D721Med (cell line): ENCODE measurements around the gene APH1A.
"Not testable (repeated sequence)": the region's sequence is repeated elsewhere in the genome, so short reads cannot be mapped to it uniquely, and the experiment has no call there.

Experiments
- DNase-seq: peaks from one replicate; pipeline ENCODE4 v3.0.0; 2011; ENCODE audit warnings: low spot score; ENCODE audit not compliant: insufficient read length
- FAIRE-seq: peaks from 2 replicates; lab custom pipeline; 2011; peaks lifted over from hg19 to GRCh38; lab: Jason Lieb, UNC
- CTCF ChIP-seq: IDR thresholded peaks from 2 replicates; pipeline ENCODE4 v1.5.1; 2012; ENCODE audit warnings: mild to moderate bottlenecking, control low read depth; ENCODE audit not compliant: insufficient read depth; ENCODE audit errors: missing control alignments

Gene APH1A

GRCh38 chr1:150268705-150269403 is at the start of gene APH1A:
Gene APH1A (minus strand): TSS chr1:150269016. CDS start chr1:150268810, 206 bp downstream.
- TF ChIP-seq CTCF = no peak
- FAIRE-seq = no peak

GRCh38 chr1:150314691-150315090 is 45.9 kb upstream of the APH1A start:
- not testable (repeated sequence) for FAIRE-seq, DNase-seq

More at GRCh38 chr1:150268705-150269403, at the start of gene APH1A:
- peak; percentile 100 for DNase-seq

DNA sequence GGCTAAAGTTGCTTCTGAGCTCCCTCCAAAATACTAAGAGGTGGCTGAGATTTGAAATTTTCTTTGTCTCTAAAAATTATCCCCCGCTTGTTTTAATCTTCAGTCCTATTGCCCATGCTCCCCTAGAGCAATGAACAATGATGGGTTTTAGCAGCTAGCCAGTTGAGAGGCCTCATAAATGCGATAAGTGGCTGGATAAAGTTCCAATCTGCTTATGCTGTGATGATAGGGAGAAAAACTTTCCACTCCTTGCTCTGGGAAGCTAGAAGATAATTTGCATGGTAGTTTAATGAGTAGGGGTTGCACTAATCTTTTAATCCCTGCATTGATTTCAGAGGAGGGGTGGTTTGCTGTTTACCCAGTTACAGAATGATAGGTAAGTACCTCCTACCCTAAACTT is 42.9 kb upstream of the APH1A start:
- no peak for TF ChIP-seq CTCF
- DNase-seq = peak; percentile 55
- peak; percentile 96 for FAIRE-seq

DNA sequence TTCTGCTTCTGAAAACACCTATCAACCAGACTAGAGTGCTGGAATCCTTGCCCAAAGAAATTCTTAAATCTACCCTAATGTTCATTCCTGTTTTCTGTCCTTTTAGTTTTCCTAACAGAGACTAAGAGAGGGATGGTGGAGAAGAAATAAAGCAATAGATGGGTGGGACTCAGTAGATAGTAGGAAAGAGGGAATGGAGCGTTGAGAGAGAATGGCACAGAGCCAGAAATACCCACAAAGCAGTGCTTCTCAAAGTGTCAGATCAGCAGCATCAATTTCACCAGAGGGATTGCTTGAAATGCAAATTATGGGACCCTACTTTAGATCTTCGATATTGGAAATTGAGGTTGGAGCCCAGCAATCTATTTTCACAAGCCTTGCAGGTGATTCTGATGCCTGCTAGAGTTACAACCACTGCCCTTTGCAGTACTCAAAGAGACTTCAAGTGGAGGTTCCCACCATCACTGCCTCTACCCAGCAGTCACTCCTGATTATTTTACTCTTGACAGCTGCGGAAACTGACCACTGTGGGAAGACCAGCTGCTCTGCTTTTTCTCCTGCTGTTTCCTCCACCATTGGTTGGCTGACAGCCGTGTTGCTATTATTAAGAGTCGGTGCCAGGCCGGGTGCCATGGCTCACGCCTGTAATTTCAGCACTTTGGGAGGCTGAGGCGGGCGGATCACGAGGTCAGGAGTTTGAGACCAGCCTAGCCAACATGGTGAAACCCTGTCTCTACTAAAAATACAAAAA is 41.1 kb upstream of the APH1A start:
- no peak for TF ChIP-seq CTCF
- DNase-seq (no peak), FAIRE-seq (no peak)

- FAIRE-seq, DNase-seq: not testable (repeated sequence)
Observed at GRCh38 chr1:150308585-150308984, 39.8 kb upstream of the APH1A start.

DNA sequence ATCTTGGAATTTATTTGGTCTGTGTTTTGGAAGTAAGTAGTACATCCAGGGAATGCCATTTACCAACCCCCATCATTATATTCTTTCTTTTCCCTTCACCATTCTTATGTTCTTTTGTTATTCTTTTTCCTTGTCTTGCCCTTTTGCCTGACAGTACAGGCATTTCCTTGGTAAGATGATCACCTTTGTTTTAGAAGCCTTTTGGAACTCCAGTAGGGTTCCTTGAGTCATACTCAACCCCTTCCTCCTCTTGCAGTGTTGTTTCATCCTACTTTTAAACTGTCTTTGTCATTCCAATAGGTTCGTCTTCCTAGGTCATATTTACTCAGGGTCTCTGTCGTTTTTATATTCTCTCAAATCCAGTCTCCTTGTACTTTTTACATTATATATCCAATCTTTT is 34.1 kb upstream of the APH1A start:
- no peak for FAIRE-seq
- DNase-seq = no peak
- TF ChIP-seq CTCF = no peak

DNA sequence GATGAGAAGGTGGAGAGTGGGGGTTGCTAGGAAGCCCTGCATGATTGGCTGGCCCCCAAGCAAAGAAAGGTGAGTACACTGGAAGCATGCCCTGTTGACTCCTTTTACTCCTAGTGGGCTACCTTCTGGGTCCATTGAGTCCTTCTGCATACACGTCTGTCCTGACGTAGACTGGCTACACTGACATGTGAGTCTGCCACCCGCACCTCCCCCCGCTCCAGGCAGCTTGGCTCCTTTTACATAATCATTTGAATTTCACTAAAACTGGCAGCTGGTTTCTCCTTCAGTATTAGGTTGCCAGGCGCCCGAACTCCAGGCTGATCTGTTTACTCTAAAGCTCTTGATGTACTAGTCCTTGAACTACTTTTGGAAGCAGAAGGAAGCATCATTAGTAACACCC is 33.5 kb upstream of the APH1A start:
- no peak for FAIRE-seq
- DNase-seq = no peak
- TF ChIP-seq CTCF = no peak

- TF ChIP-seq CTCF = no peak
- FAIRE-seq (no peak), DNase-seq (no peak)
Observed at GRCh38 chr1:150299716-150300115, 30.9 kb upstream of the APH1A start.
